Sigmoid colon (tissue), 7 donors: ENCODE results near the gene CASP3. TPM values are rescaled to one million over a fixed set of nuclear protein-coding genes. Genes with fewer than 3 reads are reported as not detected.

ENCODE experiments used
- DNase-seq: peaks from one replicate; pipeline ENCODE4 v3.0.0-alpha.2; 2019
- H3K27ac ChIP-seq, 4 donors: fragments of 200-600 bp; sonication (generic); one replicate each; pipeline ENCODE4 v1.5.1; 2016 to 2019; ENCODE audit warnings: mild to moderate bottlenecking in 1 of 4
- H3K27me3 ChIP-seq, 3 donors: fragments of 200-600 bp; sonication (generic); one replicate each; pipeline ENCODE4 v1.5.1; 2019; ENCODE audit warnings: mild to moderate bottlenecking in 1 of 3
- H3K36me3 ChIP-seq, 4 donors: fragments of 200-600 bp; sonication (generic); one replicate each; pipeline ENCODE4 v1.5.1; 2016 to 2019
- H3K4me1 ChIP-seq, 4 donors: fragments of 200-600 bp; sonication (generic); one replicate each; pipeline ENCODE4 v1.5.1; 2017 to 2019
- H3K4me3 ChIP-seq, 4 donors: fragments of 200-600 bp; sonication (generic); one replicate each; pipeline ENCODE4 v1.5.1; 2017 to 2019; ENCODE audit warnings: mild to moderate bottlenecking in 2 of 4, moderate library complexity in 1 of 4
- H3K9me3 ChIP-seq, 4 donors: fragments of 200-600 bp in 3 of 4; sonication (generic) in 3 of 4; one replicate each; pipeline versions ENCODE4 v1.5.1 to v1.6.1; 2013 to 2019
- CTCF ChIP-seq, 4 experiments: fragments of 450-650 bp in 3 of 4; fragments of 200-600 bp in 1 of 4; IDR thresholded peaks; one replicate each; pipeline ENCODE4 v1.5.1; 2016 to 2019; ENCODE audit warnings: antibody characterized with exemption in 4 of 4, mild to moderate bottlenecking in 3 of 4, moderate library complexity in 2 of 4
- EP300 ChIP-seq, 4 donors: sonication (generic); formaldehyde crosslinking; IDR thresholded peaks; one replicate each; pipeline ENCODE4 v1.6.1; 2017; ENCODE audit warnings: antibody characterized with exemption in 4 of 4
- POLR2A ChIP-seq, 2 donors: fragments of 450-650 bp; IDR thresholded peaks; one replicate each; pipeline ENCODE4 v1.6.1; 2016; ENCODE audit warnings: antibody characterized with exemption in 2 of 2, mild to moderate bottlenecking in 2 of 2, moderate library complexity in 2 of 2
- POLR2AphosphoS5 ChIP-seq, 4 donors: sonication (generic); formaldehyde crosslinking; IDR thresholded peaks; one replicate each; pipeline ENCODE4 v1.6.1; 2017; ENCODE audit warnings: antibody characterized with exemption in 4 of 4
- WGBS, 2 donors: extraction: QIAGEN DNeasy Blood & Tissue Kit; methylation state at CpG; one replicate each; pipeline ENCODE4 v1.1.7; 2013; 5-methylcytosine and 5-hydroxymethylcytosine counted together
- intact Hi-C: fragments of 100-400 bp; cut with DNase I; formaldehyde crosslinking; loops from one replicate; pipeline ENCODE4 v1.15.1; 2023
- polyA plus RNA-seq, 3 donors: library from polyadenylated mRNA; stranded (reverse); fragments of 200-250 nt; gene quantifications; one replicate each; pipeline ENCODE4 v1.2.3, GENCODE V29; 2013
- total RNA-seq, 4 donors: library from RNA; depleted of rRNA; stranded (reverse); fragments of >200 nt; gene quantifications; one replicate each; pipeline ENCODE4 v1.1.0, GENCODE V29; 2016
- donor health status: healthy with polysubstance abuse.
- donor health status: Bipolar disorder and iron deficiency.
- donor health status: healthy.

Gene CASP3
- total and polyA plus RNA-seq, 7 donors, result 9.4 to 70.1 (median 20.3) TPM

- intact Hi-C loops, result loop anchor here (1.0 to 5.0 kb wide), 6 partner anchors 85 to 386 kb away; partner anchors contain the start of genes CENPU and IRF2
- Histone ChIP-seq H3K4me1 (peaks cover 0 to 42% (median 34%) of the 10 kb centered on the region in 4 donors), H3K9me3 (no peaks in the 10 kb centered on the region), H3K36me3 (peaks cover 0 to 7% (median 0%) of the 10 kb centered on the region in 4 donors), H3K27ac (peak overlapping the region; percentile 94 to 100 (median 97)), H3K27me3 (no peaks in the 10 kb centered on the region), H3K4me3 (peak overlapping the region; percentile 64 to 86 (median 82))
- WGBS, 2 donors, result 31 to 35% methylated on average over 21 of the region's 21 CpGs
- peak; percentile 66 for DNase-seq
- TF ChIP-seq CTCF (IDR thresholded peaks at IDR 0.05) (no peak), POLR2AphosphoS5 (IDR thresholded peaks at IDR 0.05) (no peak), EP300 (IDR thresholded peaks at IDR 0.05) (no peak)
Observed at GRCh38 chr4:184649971-184650855, 966 bp upstream of the CASP3 start.

GRCh38 chr4:184648313-184649025, 778 bp downstream of the CASP3 start:
- no peaks in the 10 kb centered on the region for H3K27me3 ChIP-seq
- no peaks in the 10 kb centered on the region for H3K9me3 ChIP-seq
- no peaks in the 10 kb centered on the region for H3K36me3 ChIP-seq
- H3K4me3 ChIP-seq, result peak overlapping the region; percentile 78 to 87 (median 86)
- H3K4me1 ChIP-seq, result peaks cover 0 to 55% (median 36%) of the 10 kb centered on the region in 4 donors
- intact Hi-C loops, result loop anchor here (1.0 to 5.0 kb wide), 6 partner anchors 86 to 384 kb away; partner anchors contain the start of genes CENPU and IRF2
- WGBS, 2 donors, result 0 to 1% methylated on average over 52 of the region's 52 CpGs
- TF ChIP-seq POLR2A (IDR thresholded peaks at IDR 0.05) (no peak), POLR2AphosphoS5 (IDR thresholded peaks at IDR 0.05) (peak in 3 of 4 donors; percentile 13 to 40 (median 27))
- DNase-seq, result peak; percentile 87
- H3K27ac ChIP-seq, result peak overlapping the region; percentile 94 to 100 (median 97)

GRCh38 chr4:184648054-184648312, 1.3 kb downstream of the CASP3 start:
- no peak for DNase-seq
- intact Hi-C loops, result loop anchor here (2.0 to 5.0 kb wide), 4 partner anchors 87 to 179 kb away; partner anchors contain the start of genes CENPU and IRF2
- H3K9me3 ChIP-seq, result no peaks in the 10 kb centered on the region
- no peaks in the 10 kb centered on the region for H3K27me3 ChIP-seq
- peaks cover 0 to 55% (median 36%) of the 10 kb centered on the region in 4 donors for H3K4me1 ChIP-seq
- TF ChIP-seq POLR2AphosphoS5 (IDR thresholded peaks at IDR 0.05) (no peak), CTCF (IDR thresholded peaks at IDR 0.05) (no peak), POLR2A (IDR thresholded peaks at IDR 0.05) (no peak), EP300 (IDR thresholded peaks at IDR 0.05) (no peak)
- H3K36me3 ChIP-seq, result no peaks in the 10 kb centered on the region
- 2 to 6% methylated on average over 6 of the region's 6 CpGs for WGBS, 2 donors
- peak overlapping the region; percentile 94 to 100 (median 97) for H3K27ac ChIP-seq
- peak overlapping the region; percentile 78 to 87 (median 86) for H3K4me3 ChIP-seq

GRCh38 chr4:184647266-184648053, 1.8 kb downstream of the CASP3 start:
- TF ChIP-seq POLR2AphosphoS5 (IDR thresholded peaks at IDR 0.05) (no peak), POLR2A (IDR thresholded peaks at IDR 0.05) (no peak), CTCF (IDR thresholded peaks at IDR 0.05) (no peak), EP300 (IDR thresholded peaks at IDR 0.05) (no peak)
- no peaks in the 10 kb centered on the region for H3K9me3 ChIP-seq
- no peaks in the 10 kb centered on the region for H3K27me3 ChIP-seq
- intact Hi-C loops, result loop anchor here (2.0 to 5.0 kb wide), 4 partner anchors 87 to 179 kb away; partner anchors contain the start of genes CENPU and IRF2
- H3K36me3 ChIP-seq, result no peaks in the 10 kb centered on the region
- peak overlapping the region; percentile 94 to 100 (median 97) for H3K27ac ChIP-seq
- WGBS, 2 donors, result 13 to 55% methylated on average over 7 of the region's 7 CpGs
- peaks cover 0 to 58% (median 36%) of the 10 kb centered on the region in 4 donors for H3K4me1 ChIP-seq
- peak overlapping the region; percentile 78 to 87 (median 86) for H3K4me3 ChIP-seq
- DNase-seq, result no peak
